Fibroblast of mammary gland (primary cell): Measurements from ENCODE around the gene ITGAE.

Experiments used
- DNase-seq: peaks from one replicate; pipeline ENCODE4 v3.0.0-alpha.2; 2010; ENCODE audit warnings: low read depth
- H3K4me3 ChIP-seq: 2 replicates; pipeline ENCODE4 v1.5.1; 2011; ENCODE audit warnings: low read depth, mild to moderate bottlenecking, low read length, moderate library complexity; ENCODE audit not compliant: control insufficient read depth
- TF ChIP-seq, protein P1 (sequence below): conservative IDR thresholded peaks from 2 replicates; pipeline ENCODE4 v1.5.1; 2011; ENCODE audit warnings: low read depth, low read length, inconsistent platforms; ENCODE audit not compliant: control insufficient read depth, insufficient read depth

ITGAE gene

DNA sequence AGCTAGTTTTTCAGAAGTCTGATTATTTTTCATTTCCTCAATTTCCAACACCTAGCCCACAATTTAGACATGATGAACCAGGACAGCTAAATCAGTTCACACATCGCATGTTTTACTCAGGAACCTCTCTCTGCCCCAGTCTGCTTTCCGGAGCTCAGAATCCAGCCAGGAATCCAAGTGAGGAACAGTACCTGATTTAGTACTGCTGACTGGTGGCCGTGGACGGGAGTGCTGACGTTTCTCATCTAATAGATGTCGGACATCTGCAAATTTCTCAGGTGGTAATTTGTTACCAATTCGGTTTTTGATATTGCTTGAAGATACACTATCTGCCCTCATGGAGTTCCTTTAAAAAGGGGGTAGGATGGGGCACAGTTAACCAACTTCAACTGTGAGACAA lies 14.9 kb upstream of the ITGAE start:
- H3K4me3 ChIP-seq: no peak overlapping the region
- no peak for DNase-seq
- TF ChIP-seq, protein P1, sequence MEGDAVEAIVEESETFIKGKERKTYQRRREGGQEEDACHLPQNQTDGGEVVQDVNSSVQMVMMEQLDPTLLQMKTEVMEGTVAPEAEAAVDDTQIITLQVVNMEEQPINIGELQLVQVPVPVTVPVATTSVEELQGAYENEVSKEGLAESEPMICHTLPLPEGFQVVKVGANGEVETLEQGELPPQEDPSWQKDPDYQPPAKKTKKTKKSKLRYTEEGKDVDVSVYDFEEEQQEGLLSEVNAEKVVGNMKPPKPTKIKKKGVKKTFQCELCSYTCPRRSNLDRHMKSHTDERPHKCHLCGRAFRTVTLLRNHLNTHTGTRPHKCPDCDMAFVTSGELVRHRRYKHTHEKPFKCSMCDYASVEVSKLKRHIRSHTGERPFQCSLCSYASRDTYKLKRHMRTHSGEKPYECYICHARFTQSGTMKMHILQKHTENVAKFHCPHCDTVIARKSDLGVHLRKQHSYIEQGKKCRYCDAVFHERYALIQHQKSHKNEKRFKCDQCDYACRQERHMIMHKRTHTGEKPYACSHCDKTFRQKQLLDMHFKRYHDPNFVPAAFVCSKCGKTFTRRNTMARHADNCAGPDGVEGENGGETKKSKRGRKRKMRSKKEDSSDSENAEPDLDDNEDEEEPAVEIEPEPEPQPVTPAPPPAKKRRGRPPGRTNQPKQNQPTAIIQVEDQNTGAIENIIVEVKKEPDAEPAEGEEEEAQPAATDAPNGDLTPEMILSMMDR: no peak

DNA sequence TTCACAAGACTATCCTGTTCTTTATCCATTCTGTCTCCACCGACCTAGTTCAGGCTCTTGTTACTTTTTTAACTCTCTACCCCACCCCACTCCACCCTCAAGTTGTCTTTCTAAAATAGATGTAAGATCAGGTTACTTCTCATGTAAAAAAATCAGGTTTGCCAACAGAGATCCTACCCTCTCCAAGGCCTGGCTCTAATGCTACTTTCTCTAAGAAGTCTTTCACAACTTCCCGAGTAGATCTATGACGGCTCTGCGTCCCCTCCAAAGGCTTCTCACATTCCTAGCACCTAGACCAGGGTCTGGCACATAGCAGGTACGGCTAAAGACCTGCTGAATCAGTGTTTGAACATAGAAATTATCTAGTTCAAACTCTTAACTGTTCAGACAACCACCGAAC lies 14.1 kb upstream of the ITGAE start:
- TF ChIP-seq, protein P1: no peak
- no peak overlapping the region for H3K4me3 ChIP-seq
- no peak for DNase-seq

DNA sequence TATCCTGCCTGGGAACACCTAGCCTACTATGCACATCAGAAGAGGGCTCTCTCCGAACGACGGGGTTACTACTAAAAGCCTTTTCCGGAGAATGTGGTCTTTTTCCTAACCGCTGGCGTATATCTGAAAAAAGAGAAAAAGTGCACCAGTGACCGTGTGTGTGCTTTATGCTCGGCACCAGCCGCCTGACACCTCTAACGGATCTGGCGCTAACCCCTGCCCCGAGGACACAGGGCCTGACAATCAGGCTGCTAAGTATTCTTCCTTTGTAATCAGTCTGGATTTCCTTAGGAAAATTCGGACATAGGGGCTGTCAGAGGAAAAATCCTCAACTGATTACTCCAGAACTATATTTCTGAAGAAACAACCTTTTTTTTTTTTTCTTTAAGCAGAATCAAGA lies 13.4 kb upstream of the ITGAE start:
- DNase-seq: no peak
- no peak overlapping the region for H3K4me3 ChIP-seq
- TF ChIP-seq, protein P1: no peak

GRCh38 chr17:3813171-3813570 lies 12.2 kb upstream of the ITGAE start:
- DNase-seq: no peak
- H3K4me3 ChIP-seq: no peak overlapping the region
- TF ChIP-seq, protein P1: no peak

DNA sequence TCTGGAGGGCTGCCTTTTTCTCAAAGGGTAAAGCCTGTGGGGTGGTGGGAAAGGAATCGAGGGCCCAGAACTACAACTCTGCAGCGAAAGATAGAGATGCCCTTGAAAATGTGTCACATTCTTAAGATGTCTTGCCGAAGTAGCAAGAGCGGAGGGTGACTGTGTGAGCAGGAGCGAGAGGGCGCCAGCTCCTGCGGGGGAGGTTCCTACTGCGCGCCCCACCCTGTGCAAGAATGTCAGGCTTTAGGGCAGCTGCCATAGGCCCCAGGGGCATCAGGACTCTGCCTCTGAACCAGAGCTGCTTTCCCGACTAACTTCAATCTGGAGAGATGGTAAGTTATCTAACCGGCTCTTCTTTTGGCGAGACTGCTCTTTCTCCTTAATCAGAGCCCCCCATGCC lies 11.8 kb upstream of the ITGAE start:
- H3K4me3 ChIP-seq: no peak overlapping the region
- no peak for DNase-seq
- TF ChIP-seq, protein P1: no peak

- no peak overlapping the region for H3K4me3 ChIP-seq
- DNase-seq: no peak
- TF ChIP-seq, protein P1: no peak
These were observed 11.3 kb upstream of the ITGAE start for GRCh38 chr17:3812284-3812683.

GRCh38 chr17:3810019-3810418 lies 9.0 kb upstream of the ITGAE start:
- H3K4me3 ChIP-seq: no peak overlapping the region
- TF ChIP-seq, protein P1: no peak
- DNase-seq: no peak
